Vagina (tissue), 2 donors: ENCODE measurements around the gene DEAF1.

Source experiments
- CTCF ChIP-seq, 3 experiments: fragments of 450-650 bp in 2 of 3; fragments of 200-600 bp in 1 of 3; sonication (generic) in 1 of 3; IDR thresholded peaks; one replicate each; pipeline ENCODE4 v1.5.1; 2017 to 2019; ENCODE audit warnings: antibody characterized with exemption in 3 of 3, mild to moderate bottlenecking in 2 of 3, moderate library complexity in 2 of 3
- POLR2A ChIP-seq, 2 donors: fragments of 450-650 bp; IDR thresholded peaks; one replicate each; pipeline ENCODE4 v1.6.1; 2017; ENCODE audit warnings: antibody characterized with exemption in 2 of 2, mild to moderate bottlenecking in 2 of 2, moderate library complexity in 2 of 2
- POLR2AphosphoS5 ChIP-seq, 2 donors: sonication (generic); formaldehyde crosslinking; IDR thresholded peaks; one replicate each; pipeline ENCODE4 v1.9.0; 2017; ENCODE audit warnings: antibody characterized with exemption in 2 of 2, mild to moderate bottlenecking in 2 of 2, low read depth in 1 of 2; ENCODE audit not compliant: insufficient read depth in 1 of 2

DNA sequence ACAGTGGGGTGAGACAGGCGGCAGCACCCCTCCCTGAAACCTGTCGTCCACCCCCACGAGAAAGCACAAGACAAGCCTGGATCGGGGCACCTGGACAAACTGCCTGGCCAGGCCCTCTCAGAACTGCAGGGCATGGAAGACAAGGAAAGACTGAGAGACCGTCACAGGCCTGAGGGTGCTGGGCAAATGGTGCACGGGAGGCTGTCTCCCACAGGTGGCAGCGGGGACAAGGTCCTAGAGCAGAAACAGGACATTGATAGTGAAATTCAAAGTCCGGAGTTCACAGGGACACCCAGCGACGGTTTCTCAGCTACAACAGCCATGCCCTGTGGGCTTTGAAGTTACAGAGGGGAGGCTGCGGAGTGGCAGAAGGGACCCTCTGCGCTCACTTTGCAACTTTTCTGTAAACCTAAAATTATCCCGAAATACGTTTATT lies 37.3 kb downstream of the DEAF1 start:
- TF ChIP-seq POLR2A (IDR thresholded peaks at IDR 0.05) (no peak), CTCF (IDR thresholded peaks at IDR 0.05) (no peak), POLR2AphosphoS5 (IDR thresholded peaks at IDR 0.05; ENCODE audit: insufficient read depth in 1 of 2, low read depth in 1 of 2) (no peak)
